ENCODE measurements around the gene MAP3K6. TPM values are rescaled to one million over a fixed set of nuclear protein-coding genes. Genes with fewer than 3 reads are reported as not detected.
A peak's percentile ranks its signal among the peaks of the same experiment; 100 is the strongest.

Gene MAP3K6
- total and polyA plus RNA-seq, 2 of the 13 experiments (the other 11 are each of a cell fraction or from before 2014, with no cell fraction given) = 2.7 to 3.2 TPM

DNA sequence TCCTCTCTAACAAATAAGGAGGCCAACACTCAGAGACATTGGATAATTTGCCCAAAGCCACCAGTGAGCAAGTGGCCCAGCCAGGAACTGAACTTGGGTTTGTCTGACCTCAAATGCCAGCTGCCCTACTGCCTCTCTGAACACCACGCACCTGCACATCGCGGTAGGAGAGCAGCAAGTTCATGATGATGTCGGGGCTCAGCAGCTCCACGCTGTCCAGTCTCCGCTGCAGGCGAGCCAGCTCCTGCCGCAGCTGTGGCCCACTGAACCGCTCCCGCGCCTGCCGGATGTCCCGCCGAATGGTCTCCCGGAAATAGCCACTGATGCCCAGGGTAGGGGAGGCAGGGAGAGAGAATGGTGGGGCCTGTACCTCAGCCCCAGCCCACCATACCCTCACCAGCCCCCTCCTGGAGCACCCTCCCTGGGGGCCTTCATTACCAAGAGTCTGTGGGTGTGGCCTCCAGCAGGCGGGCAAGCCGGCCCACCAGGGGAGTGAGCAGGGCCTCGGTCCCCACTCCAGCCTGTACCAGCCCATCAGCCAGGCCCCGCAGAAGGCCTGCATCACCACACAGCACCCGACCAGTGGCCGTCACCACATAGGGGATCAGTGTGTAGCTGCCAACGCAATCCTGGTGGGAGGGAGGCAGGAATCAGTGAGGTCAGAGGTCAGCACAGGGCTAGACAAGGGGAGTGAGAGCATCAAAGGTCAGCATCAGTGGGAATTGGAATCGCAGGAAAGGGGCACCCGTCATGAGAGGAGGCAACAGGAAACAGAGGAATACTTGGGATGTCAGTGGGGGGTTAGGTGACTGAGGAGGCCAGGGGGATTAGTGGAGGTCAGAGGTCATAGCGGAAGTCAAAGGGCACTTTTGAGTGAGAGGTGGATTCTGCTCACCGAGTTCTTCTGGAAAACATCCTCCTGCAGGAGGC lies 2.7 kb downstream of the MAP3K6 start:
- POLR2A ChIA-PET = interaction anchor here (2.3 to 3.2 kb wide), 2 partner anchors 13 to 22 kb away, joined by 7 to 20 read pairs; partner anchors contain the start of gene SYTL1
- TF ChIP-seq, protein P1, sequence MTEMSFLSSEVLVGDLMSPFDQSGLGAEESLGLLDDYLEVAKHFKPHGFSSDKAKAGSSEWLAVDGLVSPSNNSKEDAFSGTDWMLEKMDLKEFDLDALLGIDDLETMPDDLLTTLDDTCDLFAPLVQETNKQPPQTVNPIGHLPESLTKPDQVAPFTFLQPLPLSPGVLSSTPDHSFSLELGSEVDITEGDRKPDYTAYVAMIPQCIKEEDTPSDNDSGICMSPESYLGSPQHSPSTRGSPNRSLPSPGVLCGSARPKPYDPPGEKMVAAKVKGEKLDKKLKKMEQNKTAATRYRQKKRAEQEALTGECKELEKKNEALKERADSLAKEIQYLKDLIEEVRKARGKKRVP (CRISPR knock-in tag; IDR thresholded peaks at IDR 0.05) = no peak
- TF ChIP-seq, protein P2, sequence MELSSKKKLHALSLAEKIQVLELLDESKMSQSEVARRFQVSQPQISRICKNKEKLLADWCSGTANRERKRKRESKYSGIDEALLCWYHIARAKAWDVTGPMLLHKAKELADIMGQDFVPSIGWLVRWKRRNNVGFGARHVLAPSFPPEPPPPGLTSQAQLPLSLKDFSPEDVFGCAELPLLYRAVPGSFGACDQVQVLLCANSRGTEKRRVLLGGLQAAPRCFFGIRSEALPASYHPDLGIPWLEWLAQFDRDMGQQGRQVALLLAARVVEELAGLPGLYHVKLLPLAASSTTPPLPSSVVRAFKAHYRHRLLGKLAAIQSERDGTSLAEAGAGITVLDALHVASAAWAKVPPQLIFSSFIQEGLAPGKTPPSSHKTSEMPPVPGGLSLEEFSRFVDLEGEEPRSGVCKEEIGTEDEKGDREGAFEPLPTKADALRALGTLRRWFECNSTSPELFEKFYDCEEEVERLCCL (CRISPR knock-in tag; IDR thresholded peaks at IDR 0.05; ENCODE audit: borderline replicate concordance) = no peak
- TF ChIP-seq SRSF9 (IDR thresholded peaks at IDR 0.05; ENCODE audit: borderline replicate concordance, insufficient read depth, low read depth, low read length, poor library complexity, severe bottlenecking) (no peak), KMT2B (CRISPR knock-in tag; IDR thresholded peaks at IDR 0.05) (no peak), SSRP1 (CRISPR knock-in tag; IDR thresholded peaks at IDR 0.05) (no peak), NR2F2 (IDR thresholded peaks at IDR 0.05; ENCODE audit: borderline replicate concordance, low read depth) (peak; percentile 69), ZNF761 (CRISPR knock-in tag; conservative IDR thresholded peaks at IDR 0.05) (no peak), KDM4B (CRISPR knock-in tag; IDR thresholded peaks at IDR 0.05) (no peak), ZFP37 (CRISPR knock-in tag; IDR thresholded peaks at IDR 0.05; ENCODE audit: borderline replicate concordance) (no peak), PITX1 (CRISPR knock-in tag; IDR thresholded peaks at IDR 0.05) (peak; percentile 84), ZNF441 (CRISPR knock-in tag; IDR thresholded peaks at IDR 0.05; ENCODE audit: borderline replicate concordance) (no peak), NR2F6 (IDR thresholded peaks at IDR 0.05) (peak; percentile 89), NR2F6 (CRISPR knock-in tag; IDR thresholded peaks at IDR 0.05) (no peak), ZSCAN9 (CRISPR knock-in tag; IDR thresholded peaks at IDR 0.05; ENCODE audit: borderline replicate concordance) (no peak)
- TF ChIP-seq, protein P3, sequence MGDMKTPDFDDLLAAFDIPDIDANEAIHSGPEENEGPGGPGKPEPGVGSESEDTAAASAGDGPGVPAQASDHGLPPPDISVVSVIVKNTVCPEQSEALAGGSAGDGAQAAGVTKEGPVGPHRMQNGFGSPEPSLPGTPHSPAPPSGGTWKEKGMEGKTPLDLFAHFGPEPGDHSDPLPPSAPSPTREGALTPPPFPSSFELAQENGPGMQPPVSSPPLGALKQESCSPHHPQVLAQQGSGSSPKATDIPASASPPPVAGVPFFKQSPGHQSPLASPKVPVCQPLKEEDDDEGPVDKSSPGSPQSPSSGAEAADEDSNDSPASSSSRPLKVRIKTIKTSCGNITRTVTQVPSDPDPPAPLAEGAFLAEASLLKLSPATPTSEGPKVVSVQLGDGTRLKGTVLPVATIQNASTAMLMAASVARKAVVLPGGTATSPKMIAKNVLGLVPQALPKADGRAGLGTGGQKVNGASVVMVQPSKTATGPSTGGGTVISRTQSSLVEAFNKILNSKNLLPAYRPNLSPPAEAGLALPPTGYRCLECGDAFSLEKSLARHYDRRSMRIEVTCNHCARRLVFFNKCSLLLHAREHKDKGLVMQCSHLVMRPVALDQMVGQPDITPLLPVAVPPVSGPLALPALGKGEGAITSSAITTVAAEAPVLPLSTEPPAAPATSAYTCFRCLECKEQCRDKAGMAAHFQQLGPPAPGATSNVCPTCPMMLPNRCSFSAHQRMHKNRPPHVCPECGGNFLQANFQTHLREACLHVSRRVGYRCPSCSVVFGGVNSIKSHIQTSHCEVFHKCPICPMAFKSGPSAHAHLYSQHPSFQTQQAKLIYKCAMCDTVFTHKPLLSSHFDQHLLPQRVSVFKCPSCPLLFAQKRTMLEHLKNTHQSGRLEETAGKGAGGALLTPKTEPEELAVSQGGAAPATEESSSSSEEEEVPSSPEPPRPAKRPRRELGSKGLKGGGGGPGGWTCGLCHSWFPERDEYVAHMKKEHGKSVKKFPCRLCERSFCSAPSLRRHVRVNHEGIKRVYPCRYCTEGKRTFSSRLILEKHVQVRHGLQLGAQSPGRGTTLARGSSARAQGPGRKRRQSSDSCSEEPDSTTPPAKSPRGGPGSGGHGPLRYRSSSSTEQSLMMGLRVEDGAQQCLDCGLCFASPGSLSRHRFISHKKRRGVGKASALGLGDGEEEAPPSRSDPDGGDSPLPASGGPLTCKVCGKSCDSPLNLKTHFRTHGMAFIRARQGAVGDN (CRISPR knock-in tag; IDR thresholded peaks at IDR 0.05) = peak; percentile 6; the same call in 1 of the 2 replicates
- TF ChIP-seq, protein P4, sequence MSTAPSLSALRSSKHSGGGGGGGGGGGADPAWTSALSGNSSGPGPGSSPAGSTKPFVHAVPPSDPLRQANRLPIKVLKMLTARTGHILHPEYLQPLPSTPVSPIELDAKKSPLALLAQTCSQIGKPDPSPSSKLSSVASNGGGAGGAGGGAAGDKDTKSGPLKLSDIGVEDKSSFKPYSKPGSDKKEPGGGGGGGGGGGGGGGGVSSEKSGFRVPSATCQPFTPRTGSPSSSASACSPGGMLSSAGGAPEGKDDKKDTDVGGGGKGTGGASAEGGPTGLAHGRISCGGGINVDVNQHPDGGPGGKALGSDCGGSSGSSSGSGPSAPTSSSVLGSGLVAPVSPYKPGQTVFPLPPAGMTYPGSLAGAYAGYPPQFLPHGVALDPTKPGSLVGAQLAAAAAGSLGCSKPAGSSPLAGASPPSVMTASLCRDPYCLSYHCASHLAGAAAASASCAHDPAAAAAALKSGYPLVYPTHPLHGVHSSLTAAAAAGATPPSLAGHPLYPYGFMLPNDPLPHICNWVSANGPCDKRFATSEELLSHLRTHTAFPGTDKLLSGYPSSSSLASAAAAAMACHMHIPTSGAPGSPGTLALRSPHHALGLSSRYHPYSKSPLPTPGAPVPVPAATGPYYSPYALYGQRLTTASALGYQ (CRISPR knock-in tag; IDR thresholded peaks at IDR 0.05) = no peak

More for the DNA sequence above, 2.7 kb downstream of the MAP3K6 start:
- Histone ChIP-seq H3K27me3 (ENCODE audit: control insufficient read depth in 1 of 2, insufficient read depth in 2 of 2, low read length in 2 of 2) (0 out of 5 replicates have a peak, but pooled peaks cover 0 to under 1% of the 10 kb centered on the region in 2 experiments), H3K79me2 (ENCODE audit: insufficient read depth, low read length) (no peaks in the 10 kb centered on the region), H3K9ac (ENCODE audit: insufficient read depth, low read depth, low read length) (no peak overlapping the region), H3K4me3 (replicated peaks in 1 of 3; ENCODE audit: insufficient read depth in 1 of 3, low read depth in 2 of 3, low read length in 3 of 3) (no peak overlapping the region), H3K9me3 (ENCODE audit: low read length) (no peaks in the 10 kb centered on the region), H2AFZ (ENCODE audit: low read length) (no peak overlapping the region), H3K4me2 (ENCODE audit: low read depth, low read length) (0 out of 2 replicates have a peak overlapping the region, but pooled peaks have one; percentile 84), H3K4me1 (ENCODE audit: insufficient read depth, low read length) (peaks cover 27% of the 10 kb centered on the region), H3K27ac (ENCODE audit: extremely low read length, insufficient read depth, low read length) (no peak overlapping the region), H3K36me3 (replicated peaks in 1 of 2; ENCODE audit: control insufficient read depth in 1 of 2, insufficient read depth in 2 of 2, low read length in 2 of 2) (no peaks in the 10 kb centered on the region), H4K20me1 (ENCODE audit: insufficient read depth, low read length) (no peaks in the 10 kb centered on the region)
- FAIRE-seq (no peak), ATAC-seq (no peak), DNase-seq (ENCODE audit: low spot score) (no peak)
- CTCF ChIA-PET (ENCODE audit: low intra/inter-chr PET ratio, low total read pairs) = no interaction called here
- intact Hi-C loops (cut with micrococcal nuclease; ENCODE audit: unreplicated experiment) = no loop called here
- in situ Hi-C loops (cut with HindIII; ENCODE audit: extremely low pct_ligation_motif_present, low pct_unique_long_range_greater_than_20kb) = no loop called here
- WGBS (ENCODE audit: low lambda C conversion rate) = 62% methylated on average over 10 of the region's 26 CpGs
- no TSS peak for BruUV-seq (replicated peaks)
